ENCODE data around the gene ADGB.
"Not testable (repeated sequence)": the region's sequence is repeated elsewhere in the genome, so short reads cannot be mapped to it uniquely, and the experiment has no call there.

The ADGB gene

GRCh38 chr6:146598772-146599405 lies at the start of gene ADGB:
Gene ADGB (plus strand): TSS chr6:146598972. CDS start chr6:146599041, 69 bp downstream.
- DNase-seq: peak; percentile 12
- no peak for ATAC-seq

DNA sequence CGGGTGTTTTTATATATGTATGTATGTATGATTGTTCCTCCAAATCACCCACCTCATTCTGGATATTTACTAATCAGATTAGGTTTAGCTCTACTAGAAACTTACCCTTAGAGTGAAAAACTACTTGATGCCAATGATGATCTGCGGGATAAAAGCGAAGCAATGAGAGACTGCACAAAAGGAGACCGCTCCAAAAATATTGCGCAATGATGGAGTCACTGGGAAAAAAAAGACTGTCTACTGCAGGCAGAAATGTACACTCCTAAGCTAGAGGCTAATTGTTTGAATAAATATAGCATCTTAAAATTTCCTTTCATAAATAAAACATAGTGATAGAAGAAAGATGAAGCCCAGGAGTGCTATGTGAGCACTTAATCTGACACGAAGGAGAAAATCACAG lies 47.9 kb upstream of the ADGB start:
- DNase-seq: no peak
- ATAC-seq: no peak

- ATAC-seq: no peak
- no peak for DNase-seq
Measured at GRCh38 chr6:146551545-146551944, 47.2 kb upstream of the ADGB start.

DNA sequence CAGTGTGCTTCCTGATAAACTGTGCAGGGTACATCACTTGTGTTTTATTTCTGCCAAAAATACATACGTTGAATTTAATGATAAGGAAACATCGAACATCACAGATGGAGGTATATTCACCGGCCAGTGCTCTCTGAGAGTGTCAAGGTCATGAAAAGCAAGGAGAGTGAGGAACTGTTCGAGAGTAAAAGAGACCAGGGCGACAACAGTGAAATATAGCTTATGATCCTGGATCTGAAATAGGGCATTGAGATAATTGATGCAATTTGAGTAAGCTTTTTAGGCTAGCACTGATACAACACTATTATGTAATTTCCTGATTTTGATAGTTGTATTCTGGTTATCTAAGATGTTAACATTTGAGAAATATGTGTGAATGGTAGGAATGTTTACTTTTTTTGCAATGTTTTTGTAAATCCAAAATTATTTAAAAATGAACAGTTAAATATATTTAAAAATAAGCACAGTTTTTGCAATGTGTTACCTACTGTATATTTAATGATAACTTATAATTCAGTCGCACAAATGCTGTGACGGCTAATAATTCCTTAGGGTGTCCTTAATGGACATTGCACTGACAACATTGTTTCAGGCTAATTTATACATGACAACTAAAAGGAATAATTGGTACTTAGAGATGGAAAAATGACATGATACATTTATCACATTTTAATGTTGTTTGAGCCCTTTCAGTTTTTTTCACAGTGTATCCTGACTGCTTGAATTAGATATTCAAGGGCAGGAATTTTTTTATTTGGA lies 45.2 kb upstream of the ADGB start:
- DNase-seq: no peak
- no peak for ATAC-seq

DNA sequence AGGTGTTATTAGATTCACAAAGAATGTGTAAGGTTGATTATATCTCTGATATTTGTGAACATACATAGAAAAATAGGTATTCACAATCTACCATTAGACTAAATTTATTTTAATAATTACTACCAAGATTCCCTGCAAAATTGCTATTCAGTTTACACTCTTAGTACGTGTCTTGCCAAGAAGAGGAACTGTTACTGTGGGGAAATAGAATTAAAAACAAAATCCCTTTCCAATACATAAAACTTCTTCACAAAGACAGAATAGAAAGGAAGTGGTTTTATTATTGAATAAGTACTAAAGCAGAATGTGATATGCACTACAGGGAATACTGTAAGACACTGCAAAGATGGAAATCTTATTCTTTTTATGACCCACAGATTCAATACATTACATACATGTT lies 38.2 kb upstream of the ADGB start:
- DNase-seq (no peak), ATAC-seq (no peak)

DNA sequence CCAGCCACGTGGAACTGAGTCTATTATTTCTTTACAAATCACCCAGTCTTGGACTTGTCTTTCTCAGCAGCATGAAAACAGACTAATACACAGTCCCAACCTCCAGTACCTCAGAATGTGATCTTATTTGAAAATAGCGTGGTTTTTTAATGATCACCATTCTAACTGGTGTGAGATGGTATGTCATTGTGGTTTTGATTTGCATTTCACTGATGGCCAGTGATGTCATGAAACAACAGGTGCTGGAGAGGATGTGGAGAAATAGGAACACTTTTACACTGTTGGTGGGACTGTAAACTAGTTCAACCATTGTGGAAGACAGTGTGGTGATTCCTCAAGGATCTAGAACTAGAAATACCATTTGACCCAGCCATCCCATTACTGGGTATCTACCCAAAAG lies 32.1 kb upstream of the ADGB start:
- ATAC-seq, DNase-seq: not testable (repeated sequence)

DNA sequence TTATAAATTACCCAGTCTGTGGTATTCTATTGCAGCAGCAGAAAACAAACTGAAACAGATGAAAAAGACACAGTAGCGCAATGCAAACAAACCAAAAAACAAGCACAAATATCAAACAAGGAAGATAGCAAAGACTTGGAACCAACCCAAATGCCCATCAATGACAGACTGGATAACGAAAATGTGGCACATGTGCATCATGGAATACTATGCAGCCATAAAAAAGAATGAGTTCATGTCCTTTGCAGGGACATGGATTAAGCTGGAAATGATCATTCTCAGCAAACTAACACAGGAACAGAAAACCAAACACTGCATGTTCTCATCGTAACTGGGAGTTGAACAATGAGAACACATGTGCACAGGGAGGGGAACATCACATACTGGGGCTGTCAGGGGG lies 30.2 kb upstream of the ADGB start:
- not testable (repeated sequence) for DNase-seq, ATAC-seq

- ATAC-seq: no peak
- no peak for DNase-seq
Measured at GRCh38 chr6:146574211-146574610, 24.6 kb upstream of the ADGB start.

DNA sequence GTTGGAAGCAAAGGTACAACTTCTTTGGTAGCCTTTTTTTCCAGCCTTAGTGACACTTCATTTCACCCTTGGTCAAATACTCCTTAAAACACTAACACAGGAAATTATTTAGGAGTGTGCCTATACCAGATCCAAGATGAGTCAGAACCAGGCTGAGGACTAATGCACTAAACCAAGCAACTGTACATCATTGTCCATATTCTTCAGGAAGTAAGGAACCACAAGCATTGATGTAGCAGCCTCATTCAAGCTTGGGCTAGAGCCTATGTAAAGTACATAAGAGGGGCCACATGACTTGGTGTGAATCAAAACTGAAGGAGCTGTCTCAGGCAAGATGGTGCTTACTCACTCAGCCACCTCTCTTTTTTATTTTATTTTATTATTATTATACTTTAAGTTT lies 20.7 kb upstream of the ADGB start:
- no peak for DNase-seq
- no peak for ATAC-seq

GRCh38 chr6:146581968-146582367 lies 16.8 kb upstream of the ADGB start:
- ATAC-seq (no peak), DNase-seq (no peak)

DNA sequence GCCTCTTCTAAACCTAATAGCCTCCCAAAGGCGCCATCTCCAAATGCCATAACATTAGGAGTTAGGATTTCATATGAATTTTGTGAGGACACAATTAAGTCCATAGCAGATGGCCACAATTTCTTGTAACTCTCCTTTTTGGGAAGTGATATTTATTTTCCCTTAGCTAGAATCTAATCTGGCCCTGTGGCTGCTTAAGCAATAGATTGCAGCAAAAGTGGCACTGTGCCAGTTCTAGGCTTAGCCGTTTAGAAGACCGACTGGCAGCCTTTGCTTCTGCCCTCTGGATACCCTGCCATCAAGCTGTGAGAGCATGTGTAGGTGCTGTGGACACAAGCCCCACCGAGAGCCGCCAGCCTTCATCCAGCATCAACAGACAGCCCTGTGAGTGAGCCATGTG lies 15.9 kb upstream of the ADGB start:
- ATAC-seq (no peak), DNase-seq (no peak)

DNA sequence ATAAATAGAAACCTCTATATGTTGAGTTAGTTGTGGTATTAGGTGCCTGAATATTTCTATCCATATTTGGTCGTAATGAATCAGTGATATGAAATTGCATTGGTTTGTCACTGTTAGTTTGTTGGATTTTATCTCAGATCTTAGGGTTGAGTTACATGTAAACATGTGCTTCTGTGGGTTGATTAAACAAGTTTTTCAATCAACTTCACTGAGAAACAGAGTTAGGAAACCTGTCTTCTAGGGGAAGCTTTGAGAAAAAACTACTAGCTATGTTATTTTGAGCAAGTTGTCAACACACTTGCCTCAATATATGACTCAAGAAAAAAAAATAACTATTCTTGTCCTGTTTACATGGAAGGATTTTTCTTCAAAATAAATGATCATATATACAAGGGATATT lies 14.8 kb upstream of the ADGB start:
- no peak for ATAC-seq
- no peak for DNase-seq

DNA sequence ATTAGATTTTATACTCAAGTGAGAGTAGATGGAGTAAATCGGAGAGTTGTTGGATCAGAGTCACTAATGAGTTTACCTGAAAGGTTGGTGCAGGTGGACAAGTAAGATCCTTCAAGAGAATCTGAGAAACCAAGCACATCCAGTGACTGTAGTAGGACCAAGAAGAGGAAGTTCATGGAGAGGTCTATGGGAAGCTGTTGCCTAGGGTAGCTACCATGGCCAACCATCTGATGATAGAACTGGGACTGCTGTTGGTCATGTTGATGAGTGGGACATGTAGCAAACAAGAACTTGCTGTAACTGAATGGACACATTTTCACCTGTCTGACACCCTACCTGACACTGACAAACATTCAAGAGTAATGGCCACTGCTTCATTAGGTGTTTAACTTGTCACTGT lies 11.3 kb upstream of the ADGB start:
- DNase-seq: no peak
- no peak for ATAC-seq

- no peak for ATAC-seq
- DNase-seq: no peak
Measured at GRCh38 chr6:146590492-146590891, 8.3 kb upstream of the ADGB start.

- no peak for ATAC-seq
- no peak for DNase-seq
Measured at GRCh38 chr6:146592451-146592850, 6.3 kb upstream of the ADGB start.

DNA sequence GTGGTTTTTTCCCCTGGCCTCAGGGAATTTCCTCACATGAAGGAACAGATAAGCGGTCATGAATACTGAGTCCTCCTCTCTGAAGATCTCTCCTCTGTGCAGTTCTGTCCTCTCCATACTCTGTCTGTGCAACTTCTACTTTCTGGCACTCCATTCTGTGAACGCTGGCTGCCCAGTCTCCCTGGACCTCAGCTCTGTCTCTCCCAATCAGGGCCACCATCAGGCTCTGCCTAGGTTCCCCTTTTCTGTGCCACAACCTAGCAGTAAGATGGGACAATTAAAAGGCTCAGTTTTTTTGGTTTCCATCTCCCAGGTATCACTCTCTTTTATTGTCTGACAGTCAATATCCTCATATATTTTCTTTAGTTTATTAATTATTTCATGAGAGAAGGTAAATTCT lies 4.8 kb upstream of the ADGB start:
- no peak for DNase-seq
- ATAC-seq: no peak

DNA sequence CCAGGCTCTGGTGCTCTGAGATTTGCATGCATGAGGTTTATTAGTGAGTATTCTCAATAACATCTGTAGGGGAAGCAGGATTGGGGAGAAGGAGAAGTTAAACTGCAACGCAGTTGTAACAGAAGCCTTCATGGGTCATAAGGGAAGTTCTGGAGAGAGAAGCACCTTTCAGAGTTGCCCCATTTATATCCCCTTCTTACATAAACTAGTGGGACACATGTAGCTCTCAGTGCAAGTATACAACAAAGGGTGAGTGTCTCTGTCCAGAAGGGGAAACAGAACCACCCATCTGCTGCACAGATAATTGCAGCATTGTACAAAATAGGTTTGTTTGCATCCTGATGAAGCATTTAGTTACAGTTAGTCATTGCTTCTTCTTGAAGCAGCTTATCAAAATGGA lies 4.3 kb upstream of the ADGB start:
- ATAC-seq (no peak), DNase-seq (no peak)

DNA sequence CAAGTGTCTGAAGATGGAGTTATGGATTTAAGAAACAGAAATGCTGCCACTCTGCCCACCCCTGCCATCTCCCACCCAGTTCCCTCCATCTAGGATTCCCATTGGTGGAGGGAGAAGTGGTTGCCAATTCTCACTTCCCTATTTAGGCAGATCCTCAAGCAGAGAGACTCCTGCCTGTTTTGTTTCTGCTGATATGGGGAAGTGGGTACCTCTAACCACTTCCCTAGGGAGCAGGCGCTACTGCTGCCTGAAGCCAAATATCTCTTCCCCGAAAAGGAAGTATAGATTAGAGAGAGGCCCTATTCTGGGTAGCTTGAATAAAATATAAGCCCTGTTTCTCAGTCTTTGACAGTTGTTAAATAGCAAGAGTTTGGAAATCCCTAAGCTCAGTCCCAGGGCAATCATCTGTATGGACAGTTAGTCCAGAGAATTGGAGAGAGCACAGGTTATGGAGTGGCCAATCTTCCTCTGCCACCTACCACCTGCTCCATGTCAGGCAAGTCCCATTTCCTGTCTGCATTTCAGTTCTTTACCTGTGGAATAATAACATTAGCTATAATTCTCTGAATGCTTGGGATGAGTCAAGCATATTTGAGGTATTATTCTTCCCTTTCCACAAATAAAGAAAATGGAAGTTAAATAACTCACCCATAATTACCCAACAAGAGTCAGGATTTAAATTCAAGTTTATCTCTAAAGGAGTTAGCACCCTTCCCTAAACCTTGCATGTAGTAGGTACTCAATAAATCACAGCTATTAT lies 2.6 kb upstream of the ADGB start:
- ATAC-seq (no peak), DNase-seq (no peak)

DNA sequence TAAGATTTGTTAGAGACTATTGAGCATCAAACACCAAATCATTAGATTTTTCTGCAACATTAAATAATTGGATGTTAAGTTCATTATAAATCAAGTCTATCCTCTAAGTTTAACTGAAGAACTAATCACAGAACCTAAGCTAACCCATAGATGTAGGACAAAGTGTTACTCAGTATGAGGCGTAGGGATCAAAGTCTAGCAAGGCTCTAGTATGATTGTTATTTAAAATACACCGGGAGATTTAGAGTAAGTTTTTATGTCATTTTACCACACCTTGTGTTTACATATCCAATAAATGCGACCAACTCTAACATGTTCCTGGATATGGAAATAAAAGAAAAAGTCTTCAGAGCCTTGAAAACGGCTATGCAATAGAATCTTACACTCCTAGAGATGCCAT lies 2.6 kb downstream of the ADGB start:
- no peak for DNase-seq
- ATAC-seq: no peak

GRCh38 chr6:146602526-146602925 lies 3.8 kb downstream of the ADGB start:
- ATAC-seq: no peak
- no peak for DNase-seq

DNA sequence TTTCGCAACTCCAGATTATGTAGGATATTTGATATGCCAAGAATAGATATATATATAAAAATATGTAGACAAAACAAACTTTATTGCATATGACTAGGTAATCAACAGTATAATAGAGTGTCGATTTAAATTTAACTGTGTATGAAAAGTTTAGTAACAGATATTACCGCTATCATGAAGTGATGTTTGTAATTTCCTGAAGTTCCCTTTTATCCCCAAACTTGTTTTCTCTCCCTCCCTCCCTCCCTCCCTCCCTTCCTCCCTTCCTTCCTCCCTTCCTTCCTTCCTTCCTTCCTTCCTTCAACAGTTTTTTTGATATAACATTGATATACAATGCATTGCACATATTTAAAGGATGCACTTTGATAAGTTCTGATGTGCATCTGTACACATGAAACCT lies 15.2 kb downstream of the ADGB start:
- ATAC-seq (no peak), DNase-seq (no peak)

DNA sequence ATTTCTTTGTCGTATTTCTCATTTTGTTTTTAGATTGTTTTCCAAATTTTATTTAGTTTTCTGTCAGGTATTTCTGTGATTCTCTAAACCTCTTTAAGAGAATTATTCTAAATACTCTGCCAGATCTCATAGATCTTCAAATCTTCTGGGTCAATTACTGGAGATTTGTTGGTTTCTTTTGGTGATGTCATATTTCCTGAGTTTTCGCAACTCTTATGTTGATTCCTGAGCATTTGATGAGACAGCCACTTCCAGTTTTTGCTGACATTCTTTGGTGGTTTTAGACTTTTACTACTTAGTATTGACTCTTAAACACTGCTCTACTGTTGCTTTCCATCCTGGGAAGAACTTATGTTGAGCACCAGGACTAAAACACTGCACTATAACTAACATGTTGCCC lies 21.9 kb downstream of the ADGB start:
- DNase-seq (no peak), ATAC-seq (no peak)

GRCh38 chr6:146628350-146628749 lies 29.6 kb downstream of the ADGB start:
- ATAC-seq: no peak

More at GRCh38 chr6:146628350-146628749, 29.6 kb downstream of the ADGB start:
- DNase-seq: no peak
